GM12875 (cell line): ENCODE results near the gene TTLL7.

ENCODE experiments used
- H3K4me3 ChIP-seq: one replicate; pipeline ENCODE4 v1.5.1; 2011; ENCODE audit warnings: low read depth, low read length, control low read depth
- TF ChIP-seq, protein P1 (sequence below): IDR thresholded peaks from 2 replicates; pipeline ENCODE4 v1.5.1; 2011; ENCODE audit warnings: low read depth, mild to moderate bottlenecking, control low read depth, inconsistent platforms, low read length, moderate library complexity, borderline replicate concordance; ENCODE audit not compliant: insufficient read depth

The TTLL7 gene

DNA sequence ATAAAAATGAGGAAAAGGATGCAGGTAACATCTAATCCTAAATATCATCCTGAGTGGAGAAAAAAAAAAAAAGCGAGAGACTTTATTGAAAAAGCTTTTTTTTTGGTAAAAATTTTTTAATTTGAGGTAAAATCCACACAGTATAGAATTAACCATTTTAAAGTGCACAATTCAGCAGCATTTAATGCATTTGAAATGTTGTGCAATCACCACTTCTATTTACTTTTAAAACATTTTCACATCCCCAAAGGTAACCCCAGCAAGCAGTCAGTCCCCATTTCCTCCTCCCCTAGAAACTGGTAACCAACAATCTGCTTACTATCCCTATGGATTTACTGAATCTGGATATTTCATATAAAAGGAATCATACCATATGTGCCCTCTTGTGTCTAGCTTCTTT, 166.7 kb downstream of the TTLL7 start:
- TF ChIP-seq, protein P1, sequence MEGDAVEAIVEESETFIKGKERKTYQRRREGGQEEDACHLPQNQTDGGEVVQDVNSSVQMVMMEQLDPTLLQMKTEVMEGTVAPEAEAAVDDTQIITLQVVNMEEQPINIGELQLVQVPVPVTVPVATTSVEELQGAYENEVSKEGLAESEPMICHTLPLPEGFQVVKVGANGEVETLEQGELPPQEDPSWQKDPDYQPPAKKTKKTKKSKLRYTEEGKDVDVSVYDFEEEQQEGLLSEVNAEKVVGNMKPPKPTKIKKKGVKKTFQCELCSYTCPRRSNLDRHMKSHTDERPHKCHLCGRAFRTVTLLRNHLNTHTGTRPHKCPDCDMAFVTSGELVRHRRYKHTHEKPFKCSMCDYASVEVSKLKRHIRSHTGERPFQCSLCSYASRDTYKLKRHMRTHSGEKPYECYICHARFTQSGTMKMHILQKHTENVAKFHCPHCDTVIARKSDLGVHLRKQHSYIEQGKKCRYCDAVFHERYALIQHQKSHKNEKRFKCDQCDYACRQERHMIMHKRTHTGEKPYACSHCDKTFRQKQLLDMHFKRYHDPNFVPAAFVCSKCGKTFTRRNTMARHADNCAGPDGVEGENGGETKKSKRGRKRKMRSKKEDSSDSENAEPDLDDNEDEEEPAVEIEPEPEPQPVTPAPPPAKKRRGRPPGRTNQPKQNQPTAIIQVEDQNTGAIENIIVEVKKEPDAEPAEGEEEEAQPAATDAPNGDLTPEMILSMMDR, result no peak

DNA sequence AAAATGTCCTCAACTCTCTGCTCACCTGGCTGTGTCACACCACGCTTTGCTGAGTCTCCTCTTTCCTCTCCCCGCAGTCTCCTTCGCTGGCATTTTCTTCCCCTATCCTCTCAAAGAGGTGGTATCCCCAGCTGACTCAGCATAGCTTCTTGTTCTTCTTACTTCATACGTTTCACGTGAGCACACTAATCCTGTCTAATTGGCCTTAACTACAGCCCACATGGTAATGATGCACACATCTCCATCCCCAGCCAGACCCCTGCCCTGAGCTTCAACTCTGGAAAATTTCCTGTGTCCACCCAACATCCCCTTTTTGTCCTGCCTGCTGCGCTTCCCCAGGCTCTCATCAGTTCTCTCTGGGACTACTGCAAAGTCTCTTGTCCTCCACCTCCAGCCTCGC, 169.8 kb downstream of the TTLL7 start:
- H3K4me3 ChIP-seq, result no peak overlapping the region
- TF ChIP-seq, protein P1, result no peak

More for the DNA sequence above, 166.7 kb downstream of the TTLL7 start:
- no peak overlapping the region for H3K4me3 ChIP-seq

DNA sequence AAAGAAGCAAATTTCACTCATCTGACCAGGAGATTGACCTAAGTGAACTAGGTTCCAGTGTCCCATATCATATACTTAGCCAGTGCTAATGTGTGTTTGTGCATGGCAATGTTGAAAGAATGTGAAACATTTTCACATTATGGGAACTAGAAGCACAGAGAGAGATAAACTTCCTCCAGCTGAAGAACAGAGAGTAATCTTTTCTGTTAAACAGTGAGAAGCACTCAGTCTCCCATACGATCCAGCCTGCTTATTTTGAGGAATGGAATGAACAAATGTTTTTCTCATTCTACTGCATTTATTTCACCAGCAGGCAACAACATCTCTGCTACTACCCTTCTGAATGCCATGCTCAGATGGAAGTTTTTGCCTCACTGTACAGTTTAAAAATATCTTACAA, 170.5 kb downstream of the TTLL7 start:
- no peak overlapping the region for H3K4me3 ChIP-seq
- TF ChIP-seq, protein P1, result no peak

DNA sequence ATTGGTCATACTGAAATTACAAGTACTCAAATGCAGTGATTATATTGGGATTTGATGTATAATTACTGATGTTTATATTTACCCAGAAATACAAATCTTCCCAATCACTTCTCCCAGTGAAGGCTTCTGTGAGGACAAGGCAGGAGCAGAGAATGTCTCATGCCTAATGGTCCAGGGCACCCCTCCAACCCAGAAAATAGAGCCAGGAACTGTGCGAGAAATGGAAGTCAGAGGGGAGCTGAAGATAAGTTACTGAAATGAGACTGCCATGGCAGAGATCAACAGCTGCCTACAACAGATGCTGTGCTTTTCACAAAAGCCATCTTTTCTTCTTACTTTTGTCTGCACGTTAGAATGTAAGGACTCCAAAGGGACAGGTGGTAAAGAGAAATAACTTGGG, 171.2 kb downstream of the TTLL7 start:
- TF ChIP-seq, protein P1, result no peak
- no peak overlapping the region for H3K4me3 ChIP-seq

DNA sequence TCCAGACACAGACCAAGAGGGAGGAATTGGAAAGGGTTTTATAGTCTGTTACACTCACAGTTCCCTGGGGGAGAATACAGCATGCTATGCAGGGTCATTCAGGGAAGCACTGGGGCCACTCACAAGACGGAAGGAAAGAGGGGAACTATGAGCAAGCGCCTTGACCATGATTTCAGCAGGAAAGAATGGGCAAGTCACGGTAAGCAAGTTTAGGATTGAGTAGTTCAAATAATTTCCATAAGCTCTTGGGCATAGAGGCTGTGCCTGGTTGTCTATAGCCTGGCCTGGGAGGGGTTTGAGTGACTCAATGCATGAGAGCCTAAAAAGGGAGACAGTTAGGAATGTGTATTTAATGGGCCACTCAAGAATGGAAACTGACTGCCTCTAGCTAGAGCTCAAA, 176.7 kb downstream of the TTLL7 start:
- no peak overlapping the region for H3K4me3 ChIP-seq

DNA sequence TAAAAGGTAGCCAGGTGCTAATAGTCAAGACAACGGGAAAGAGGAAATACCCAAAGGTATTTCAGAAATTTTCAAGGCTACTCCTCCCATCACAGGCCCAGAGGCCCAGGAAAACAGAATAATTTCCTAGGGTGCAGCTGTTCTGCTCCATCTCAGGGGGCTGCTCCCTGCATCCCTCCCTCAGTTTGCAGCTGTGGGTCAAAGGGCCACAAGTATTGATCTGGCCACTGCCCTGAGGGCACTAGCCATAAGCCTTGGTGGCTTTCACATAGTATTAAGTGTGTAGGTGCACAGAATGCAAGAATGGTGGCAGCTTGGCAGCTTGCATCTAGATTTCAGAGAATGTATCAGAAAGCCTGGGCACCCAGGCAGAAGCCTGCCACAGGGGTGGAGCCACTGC, 179.5 kb downstream of the TTLL7 start:
- H3K4me3 ChIP-seq, result no peak overlapping the region
- TF ChIP-seq, protein P1, result no peak

More for the DNA sequence above, 176.7 kb downstream of the TTLL7 start:
- TF ChIP-seq, protein P1, result no peak

DNA sequence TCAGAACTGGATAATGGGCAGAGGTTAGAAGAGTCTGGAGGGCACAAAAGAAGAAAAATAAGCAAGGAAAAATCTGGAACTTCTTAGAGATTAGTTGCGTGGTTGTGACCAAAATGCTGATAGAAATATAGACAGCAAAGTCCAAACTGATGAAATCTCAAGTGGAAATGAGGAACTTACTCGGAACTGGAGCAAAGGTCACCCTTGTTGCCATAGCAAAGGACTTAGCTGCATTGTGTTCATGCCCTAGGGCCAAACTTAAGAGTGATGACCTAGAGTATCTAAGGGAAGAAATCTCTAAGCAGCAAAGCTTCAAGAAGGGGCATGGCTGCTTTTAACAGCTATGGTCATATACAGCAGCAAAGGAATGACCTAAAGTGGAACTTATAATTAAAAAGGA, 180.0 kb downstream of the TTLL7 start:
- H3K4me3 ChIP-seq, result no peak overlapping the region
- TF ChIP-seq, protein P1, result no peak
